Ishikawa (cell line): Measurements from ENCODE around the gene C22orf23.

Experiments
- MAX ChIP-seq: IDR thresholded peaks from 2 replicates; pipeline ENCODE4 v1.6.1; 2012
- YY1 ChIP-seq: IDR thresholded peaks from 2 replicates; pipeline ENCODE4 v1.6.1; 2012; ENCODE audit warnings: low read depth

GRCh38 chr22:37975153-37975552 lies 21.8 kb upstream of the C22orf23 start:
- TF ChIP-seq YY1 (no peak), MAX (no peak)
